Fibroblast of pulmonary artery (primary cell): ENCODE measurements around the gene CRIM1.

Source experiments
- DNase-seq: peaks from one replicate; pipeline ENCODE4 v3.0.0-alpha.2; 2010; ENCODE audit warnings: low read depth
- H3K4me3 ChIP-seq: replicated peaks from 2 replicates; pipeline ENCODE4 v1.5.1; 2011; ENCODE audit warnings: low read depth, mild to moderate bottlenecking, control low read depth, low read length, moderate library complexity
- CTCF ChIP-seq: IDR thresholded peaks from 2 replicates; pipeline ENCODE4 v1.5.1; 2011; ENCODE audit warnings: mild to moderate bottlenecking, control low read depth, low read length, inconsistent platforms; ENCODE audit errors: missing control alignments

CRIM1 gene

GRCh38 chr2:36385603-36386002, 30.0 kb downstream of the CRIM1 start:
- no peak for TF ChIP-seq CTCF
- no peak for DNase-seq
- no peak overlapping the region for H3K4me3 ChIP-seq

- no peak for DNase-seq
- no peak overlapping the region for H3K4me3 ChIP-seq
- TF ChIP-seq CTCF: no peak
Observed at GRCh38 chr2:36387258-36387916, 31.8 kb downstream of the CRIM1 start.

- no peak overlapping the region for H3K4me3 ChIP-seq
- DNase-seq: no peak
- TF ChIP-seq CTCF: no peak
Observed at GRCh38 chr2:36388472-36388871, 32.9 kb downstream of the CRIM1 start.

- H3K4me3 ChIP-seq: peak overlapping the region; percentile 17
- no peak for TF ChIP-seq CTCF
- DNase-seq: peak; percentile 72
Observed at GRCh38 chr2:36389091-36389564, 33.5 kb downstream of the CRIM1 start.

DNA sequence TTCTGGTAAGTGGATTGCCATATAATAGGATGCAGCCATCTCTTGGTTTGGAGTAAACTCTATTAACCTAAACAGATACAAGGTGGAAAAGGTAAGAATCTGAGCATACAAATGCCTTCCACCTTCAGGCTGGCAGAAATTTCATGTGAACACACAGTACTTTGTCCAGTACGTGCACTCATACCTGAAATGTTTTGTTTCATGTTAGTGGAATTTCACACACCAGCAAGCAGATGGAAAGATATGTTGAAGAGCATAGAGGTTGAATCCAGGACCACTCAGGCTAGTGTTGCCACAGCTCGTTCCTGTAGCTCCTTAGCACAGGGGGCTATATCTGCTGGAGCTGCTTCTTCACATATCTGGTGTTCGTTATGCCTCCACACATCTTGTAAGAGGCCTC, 34.0 kb downstream of the CRIM1 start:
- TF ChIP-seq CTCF: no peak
- DNase-seq: no peak
- no peak overlapping the region for H3K4me3 ChIP-seq

GRCh38 chr2:36392571-36393255, 37.1 kb downstream of the CRIM1 start:
- no peak for TF ChIP-seq CTCF
- DNase-seq: no peak
- H3K4me3 ChIP-seq: no peak overlapping the region

DNA sequence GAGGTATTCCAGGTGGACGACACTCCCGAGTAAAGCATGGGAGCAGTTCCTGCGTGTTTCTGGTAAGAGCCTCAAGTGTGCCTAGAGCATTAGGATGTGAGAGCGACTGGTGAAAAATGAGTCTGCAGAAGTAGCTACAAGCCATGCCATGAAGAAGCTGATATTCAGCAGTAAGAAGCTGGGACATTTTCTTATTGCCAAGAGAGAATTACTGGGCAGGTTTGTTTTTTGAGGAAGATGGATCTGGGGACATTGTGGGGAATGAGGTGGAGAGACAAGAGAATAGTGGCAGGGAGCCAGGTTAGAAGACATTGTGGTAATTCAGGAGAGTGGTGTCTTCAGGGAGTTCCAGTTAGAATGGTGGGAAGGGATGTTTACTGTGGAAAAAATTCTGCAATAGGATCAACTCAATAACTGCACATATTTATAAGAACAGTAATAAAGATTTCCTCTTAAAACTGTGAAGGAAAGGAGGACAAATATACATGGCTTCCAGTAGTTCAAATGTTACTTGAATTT, 38.2 kb downstream of the CRIM1 start:
- TF ChIP-seq CTCF: no peak
- DNase-seq: no peak
- no peak overlapping the region for H3K4me3 ChIP-seq
